GM18870 (cell line): ENCODE data around the gene MOB1A.
"Not testable (repeated sequence)": the region's sequence is repeated elsewhere in the genome, so short reads cannot be mapped to it uniquely, and the experiment has no call there.

Experiments
- ATAC-seq: cut with Tn5 transposase; IDR thresholded peaks from one replicate; pipeline ENCODE4 v1.9.1; 2021; ENCODE audit warnings: moderate library complexity; ENCODE audit not compliant: unreplicated experiment

Gene MOB1A

GRCh38 chr2:74199275-74199701, 20.6 kb upstream of the MOB1A start:
- ATAC-seq, result no peak

DNA sequence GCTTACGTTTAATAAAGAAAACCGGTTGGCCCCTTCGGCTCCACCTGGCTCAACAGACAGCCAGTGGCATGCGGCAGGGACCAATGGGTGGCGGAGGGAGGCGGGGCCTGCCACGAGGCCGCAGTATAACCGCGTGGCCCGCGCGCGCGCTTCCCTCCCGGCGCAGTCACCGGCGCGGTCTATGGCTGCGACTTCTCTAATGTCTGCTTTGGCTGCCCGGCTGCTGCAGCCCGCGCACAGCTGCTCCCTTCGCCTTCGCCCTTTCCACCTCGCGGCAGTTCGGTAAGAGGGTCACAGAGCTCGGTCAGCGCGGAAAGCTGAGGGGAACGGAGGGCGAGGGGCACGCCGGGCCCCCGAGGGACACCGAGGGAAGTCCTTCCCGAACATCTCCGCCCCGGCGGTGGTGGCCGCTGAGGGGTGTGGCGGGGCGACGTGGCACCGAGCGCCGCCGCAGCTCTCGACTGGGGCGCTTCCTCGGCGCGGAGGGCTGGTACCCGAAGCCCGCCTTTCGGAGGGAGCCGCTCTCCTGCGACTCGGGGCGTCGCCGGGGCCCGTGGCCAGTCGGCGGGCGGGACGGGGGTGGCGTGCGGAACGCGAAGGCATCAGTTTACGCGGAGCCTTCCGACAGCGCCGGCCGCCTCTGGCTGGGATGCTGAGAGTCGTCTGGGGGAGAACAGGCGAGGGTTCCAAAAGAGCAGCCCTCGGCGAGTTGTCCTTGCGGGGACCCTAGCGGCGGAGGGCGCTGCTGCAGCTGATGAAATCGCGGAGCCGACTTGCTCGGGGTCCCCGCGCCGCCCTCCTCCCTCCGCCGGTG, 20.0 kb upstream of the MOB1A start, which contains the start of gene MTHFD2:
Gene MTHFD2 (plus strand): TSS at position 155 of the 814 bp plus-strand sequence. CDS start 27 bp downstream, at position 182.
- peak; percentile 90 for ATAC-seq

DNA sequence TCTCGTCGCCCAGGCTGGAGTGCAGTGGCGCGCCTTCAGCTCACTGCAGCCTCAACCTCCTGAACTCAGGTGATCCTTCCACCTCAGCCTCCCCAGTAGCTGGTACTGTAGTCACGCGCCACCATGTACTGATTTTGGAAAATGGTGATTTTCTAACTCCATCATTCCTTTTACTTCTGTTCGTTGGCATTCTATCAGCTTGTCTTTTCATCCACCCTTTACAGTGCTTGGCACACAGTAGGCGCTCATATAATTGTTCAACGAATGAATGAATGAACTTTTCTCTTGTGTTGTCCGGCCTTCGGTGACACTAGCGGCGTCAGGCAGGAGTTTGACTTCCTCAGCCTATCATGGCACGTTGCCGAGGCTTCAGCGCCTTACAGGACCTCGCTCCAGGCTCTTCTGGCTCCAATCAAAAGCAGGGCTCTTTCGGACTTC, 19.4 kb upstream of the MOB1A start:
- ATAC-seq, result no peak

DNA sequence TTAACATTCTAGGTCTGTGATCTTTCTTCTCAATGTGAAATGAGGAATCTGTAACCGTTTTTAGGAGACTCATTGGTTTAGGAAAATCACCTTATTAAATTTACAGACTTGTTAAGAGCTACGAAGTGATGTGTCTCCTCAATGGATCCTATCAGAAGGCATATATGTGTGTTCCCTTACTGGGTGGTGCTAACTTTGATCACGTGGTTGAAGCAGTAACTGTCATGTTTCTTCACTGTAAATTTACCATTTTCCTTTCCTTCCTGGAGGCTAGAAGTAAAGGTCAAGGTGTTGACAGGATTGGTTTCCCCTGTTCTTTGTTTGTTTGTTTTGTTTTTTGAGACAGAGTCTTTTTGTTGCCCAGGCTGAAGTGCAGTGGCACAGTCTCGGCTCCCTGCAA, 18.4 kb upstream of the MOB1A start:
- no peak for ATAC-seq

DNA sequence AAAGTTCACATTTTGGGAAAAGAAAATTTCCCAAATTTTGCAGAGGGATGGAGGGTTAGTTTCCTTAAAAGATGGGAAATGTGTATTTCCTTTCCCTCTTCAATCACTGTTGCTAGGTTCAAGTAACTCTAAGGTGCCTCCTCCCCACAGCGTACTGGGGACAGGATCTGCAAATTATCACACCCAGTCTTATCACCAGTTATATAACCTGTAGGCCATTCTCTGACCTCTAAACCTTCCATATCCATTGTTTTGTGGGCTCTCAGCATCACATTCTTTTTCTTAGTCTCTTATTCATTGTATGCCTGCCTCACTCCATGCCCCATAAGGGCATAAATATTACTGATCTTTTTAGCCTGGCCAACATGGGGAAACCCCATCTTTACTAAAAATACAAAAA, 16.1 kb upstream of the MOB1A start:
- no peak for ATAC-seq

GRCh38 chr2:74191596-74192380, 13.1 kb upstream of the MOB1A start:
- ATAC-seq, result no peak

DNA sequence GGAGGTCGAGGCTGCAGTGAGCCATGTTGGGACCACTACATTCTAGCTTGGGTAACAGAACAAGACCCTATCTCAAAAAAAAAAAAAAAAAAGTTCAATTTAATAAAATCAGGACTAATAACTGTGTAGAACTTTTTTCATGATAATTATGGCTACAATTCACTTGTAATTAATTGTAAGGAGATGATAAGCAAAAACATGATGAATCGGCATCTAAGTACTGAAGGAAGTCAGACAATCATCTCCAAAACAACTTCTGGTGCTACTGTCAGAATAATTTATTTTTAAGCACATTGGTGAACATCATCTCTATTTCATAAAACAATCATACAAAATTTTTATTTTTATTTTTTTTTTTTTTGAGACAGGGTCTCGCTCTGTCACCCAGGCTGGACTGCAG, 10.0 kb upstream of the MOB1A start:
- no peak for ATAC-seq

DNA sequence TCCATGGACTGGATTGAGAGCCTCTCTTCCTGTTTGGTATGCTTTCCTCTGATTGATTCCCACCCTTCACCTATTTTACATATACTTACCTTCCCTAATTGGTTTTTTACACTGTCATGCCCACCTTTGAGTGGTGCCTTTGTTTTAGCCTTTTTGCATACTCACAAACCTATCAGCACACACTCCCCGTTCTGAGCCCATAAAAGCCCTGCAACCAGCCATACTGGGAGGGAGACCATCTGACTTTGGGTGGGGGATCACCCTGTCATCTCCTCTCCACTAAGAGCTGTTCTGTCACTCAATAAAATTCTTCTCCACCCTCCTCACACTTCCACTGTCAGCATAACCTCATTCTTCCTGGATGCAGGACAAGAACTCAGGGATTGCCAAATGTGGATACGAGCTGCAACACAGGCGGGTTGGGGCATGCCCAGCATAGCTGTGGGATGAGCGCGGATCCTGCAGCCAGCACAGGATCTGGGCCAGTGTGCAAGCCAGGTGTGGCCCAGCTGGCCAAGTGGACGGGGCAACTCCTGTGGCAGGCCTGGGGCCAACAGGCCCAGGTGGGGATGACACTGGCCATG, 9.4 kb upstream of the MOB1A start:
- no peak for ATAC-seq

DNA sequence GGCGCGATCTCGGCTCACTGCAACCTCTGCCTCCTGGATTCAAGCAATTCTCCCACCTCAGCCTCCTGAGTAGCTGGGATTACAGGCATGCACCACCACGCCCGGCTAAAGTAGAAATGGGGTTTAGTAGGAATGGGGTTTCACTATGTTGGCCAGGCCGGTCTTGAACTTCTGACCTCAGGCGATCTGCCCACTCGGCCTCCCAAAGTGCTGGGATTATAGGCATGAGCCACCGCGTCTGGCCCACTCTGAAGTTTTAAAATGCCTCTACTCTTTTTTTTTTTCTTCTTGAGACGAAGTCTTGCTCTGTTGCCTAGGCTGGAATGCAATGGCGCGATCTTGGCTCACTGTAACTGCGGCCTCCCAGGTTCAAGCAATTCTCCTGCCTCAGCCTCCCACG, 8.0 kb upstream of the MOB1A start:
- ATAC-seq, result not testable (repeated sequence)

DNA sequence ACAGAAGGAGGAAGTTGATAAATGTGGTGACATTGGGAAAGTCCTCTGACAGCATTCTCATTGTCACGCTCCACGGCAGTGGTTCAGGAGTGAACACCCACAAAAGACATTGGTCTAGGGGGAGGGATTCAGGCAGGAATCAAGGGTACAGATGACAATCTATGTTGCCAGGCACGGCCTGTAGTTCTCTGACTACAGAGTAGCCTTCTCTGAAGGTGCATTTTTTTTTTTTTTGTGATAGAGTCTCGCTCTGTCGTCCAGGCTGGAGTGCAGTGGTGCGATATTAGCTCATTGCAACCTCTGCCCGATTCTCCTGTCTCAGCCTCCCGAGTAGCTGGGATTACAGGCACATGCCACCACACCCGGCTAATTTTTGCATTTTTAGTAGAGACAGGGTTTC, 7.4 kb upstream of the MOB1A start:
- peak; percentile 68 for ATAC-seq

- no peak for ATAC-seq
Observed at GRCh38 chr2:74183878-74184277, 5.2 kb upstream of the MOB1A start.

GRCh38 chr2:74181739-74182138, 3.1 kb upstream of the MOB1A start:
- ATAC-seq, result peak; percentile 20

DNA sequence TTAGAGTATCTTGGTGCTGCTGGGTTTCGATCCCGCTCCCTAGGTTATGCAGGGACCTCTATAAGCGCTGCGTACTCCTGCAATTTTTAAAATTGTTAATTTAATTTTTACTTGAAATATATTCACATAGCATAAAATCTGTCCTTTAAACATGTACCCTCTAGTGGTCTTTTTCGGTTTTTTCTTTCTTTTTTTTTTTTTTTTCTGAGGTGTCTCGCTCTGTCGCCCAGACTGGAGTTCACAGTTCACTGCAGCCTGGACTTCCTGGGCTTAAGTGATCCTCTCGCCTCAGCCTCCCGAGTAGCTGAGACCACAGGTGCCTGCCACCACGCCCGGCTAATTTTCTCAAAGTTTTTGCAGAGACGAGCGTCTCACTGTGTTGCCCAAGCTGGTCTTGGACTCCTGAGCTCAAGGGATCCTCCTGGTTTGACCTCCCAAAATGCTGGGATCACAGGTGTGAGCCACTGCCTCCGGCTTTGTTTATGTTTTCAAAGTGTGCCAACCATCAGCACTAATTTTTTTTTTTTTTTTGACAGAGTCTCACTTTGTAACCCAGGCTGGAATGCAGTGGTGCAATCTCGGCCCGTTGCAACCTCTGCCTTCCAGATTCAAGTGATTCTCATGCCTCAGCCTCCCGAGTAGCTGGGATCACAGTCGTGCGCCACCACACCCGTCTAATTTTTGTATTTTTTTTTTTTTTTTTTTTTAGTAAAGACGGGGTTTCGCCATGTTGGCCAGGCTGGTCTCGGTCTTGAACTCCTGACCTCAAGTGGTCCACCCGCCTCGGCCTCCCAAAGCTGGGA, 585 bp upstream of the MOB1A start:
- peak; percentile 23 for ATAC-seq

DNA sequence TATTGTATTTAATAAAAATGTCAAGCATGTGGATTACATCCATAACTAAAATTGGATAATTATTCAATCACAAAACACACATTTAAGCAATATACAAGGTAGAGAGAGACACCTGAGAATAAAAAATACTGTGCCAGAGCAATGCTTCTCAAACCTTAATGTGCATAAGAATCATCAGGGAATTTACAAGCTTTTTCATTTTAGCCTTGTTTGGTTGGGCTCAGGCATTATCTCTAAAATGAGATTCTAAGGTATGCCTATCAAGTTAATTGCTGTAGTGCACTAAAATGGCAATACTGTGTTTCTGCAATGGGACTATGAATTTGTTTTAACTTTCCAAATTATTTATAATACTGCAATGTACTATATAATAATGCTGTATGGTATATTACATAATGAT, 983 bp downstream of the MOB1A start:
- ATAC-seq, result no peak

DNA sequence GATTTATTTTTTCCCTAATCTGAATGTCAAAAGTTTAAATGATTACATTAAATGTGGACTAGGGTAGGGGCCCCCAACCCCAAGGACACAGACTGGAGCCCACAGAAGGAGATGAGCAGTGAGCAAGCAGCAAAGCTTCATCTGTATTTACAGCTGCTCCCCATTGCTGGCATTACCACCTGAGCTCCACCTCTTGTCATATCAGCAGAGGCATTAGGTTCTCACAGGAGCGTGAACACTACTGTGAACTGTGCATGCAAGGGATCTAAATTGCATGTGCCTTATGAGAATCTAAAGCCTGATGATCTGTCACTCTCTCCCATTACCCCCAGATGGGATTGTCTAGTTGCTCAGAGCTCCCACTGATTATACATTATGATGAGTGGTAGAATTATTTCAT, 3.8 kb downstream of the MOB1A start:
- ATAC-seq, result no peak

DNA sequence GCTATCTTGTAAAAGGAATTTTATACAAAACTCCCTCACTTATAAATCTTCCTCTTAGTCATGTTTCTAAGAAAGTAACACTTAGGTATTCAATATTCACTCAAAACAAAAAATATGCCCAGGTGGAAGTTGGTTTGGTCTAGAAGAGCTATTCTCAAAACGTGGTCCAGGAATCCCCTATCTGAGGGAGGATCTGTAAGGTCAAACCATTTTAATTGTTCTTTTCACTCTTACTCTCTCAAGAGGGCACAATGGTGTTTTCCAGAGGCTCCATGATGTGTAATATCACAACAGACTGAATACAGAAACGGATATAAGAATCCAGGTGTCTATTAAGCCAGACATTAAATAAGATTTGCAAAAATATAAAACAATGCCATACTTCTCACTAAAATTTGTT, 9.9 kb downstream of the MOB1A start:
- ATAC-seq, result no peak

DNA sequence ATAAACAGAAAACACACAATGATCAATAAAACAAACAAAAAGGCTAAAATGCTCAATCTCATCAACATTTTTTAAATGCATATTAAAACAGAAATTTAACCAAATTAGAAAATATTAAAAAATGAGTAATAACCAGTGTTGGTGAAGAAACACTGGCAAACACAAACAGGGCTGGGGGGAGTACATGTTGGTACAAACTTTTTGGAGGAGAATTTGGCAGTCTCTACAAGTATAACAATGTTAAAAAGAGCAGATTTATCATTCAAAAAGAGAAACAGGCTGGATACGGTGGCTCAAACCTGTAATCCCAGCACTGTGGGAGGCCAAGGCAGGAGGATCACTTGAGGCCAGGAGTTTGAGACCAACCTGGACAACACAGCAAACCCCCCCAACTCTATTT, 13.9 kb downstream of the MOB1A start:
- no peak for ATAC-seq

DNA sequence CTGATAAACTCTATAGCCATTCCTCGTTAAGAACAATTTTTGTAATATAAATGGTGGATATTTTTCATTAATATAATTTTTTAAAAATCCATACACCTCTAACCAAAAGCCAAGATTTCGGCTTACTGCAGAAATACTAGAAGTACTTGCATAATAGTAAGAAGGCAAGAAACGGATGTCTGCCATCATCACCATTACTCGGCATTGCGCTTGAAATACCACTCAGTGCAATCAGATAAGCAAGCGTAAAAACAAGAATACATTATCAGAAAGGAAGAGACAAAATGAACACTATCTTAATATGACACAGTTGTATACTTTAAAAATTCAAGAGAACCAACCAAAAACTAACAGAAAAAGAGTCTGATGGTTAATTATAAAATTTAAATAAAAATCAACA, 15.7 kb downstream of the MOB1A start:
- no peak for ATAC-seq

GRCh38 chr2:74155830-74156229, 22.8 kb downstream of the MOB1A start:
- ATAC-seq, result no peak

DNA sequence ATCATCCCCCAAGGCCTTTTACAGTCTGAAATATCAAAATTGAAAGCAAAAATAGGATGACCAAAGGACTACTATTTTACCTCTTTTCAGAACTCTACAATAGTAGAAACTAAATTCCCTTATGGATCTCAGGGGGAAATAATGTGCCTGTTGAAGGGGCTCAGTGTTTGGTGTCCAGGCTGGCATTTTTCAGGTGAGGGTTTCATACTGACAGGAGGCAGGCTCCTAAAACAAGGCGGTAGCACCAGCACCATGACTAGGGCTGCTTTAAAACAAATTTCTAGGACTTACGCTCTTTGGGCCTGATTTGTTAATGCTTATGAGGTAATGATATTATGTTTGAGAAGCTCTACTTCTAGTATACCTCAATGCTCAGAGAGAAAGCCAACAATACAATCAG, 25.7 kb downstream of the MOB1A start:
- no peak for ATAC-seq
